Measurements from ENCODE around the gene HMGCLL1. TPM values are rescaled to one million over a fixed set of nuclear protein-coding genes. Genes with fewer than 3 reads are reported as not detected.

Gene HMGCLL1
- total RNA-seq, 4 donors from 2014 or later, result 0.25 to 0.58 TPM; not detected in 2

DNA sequence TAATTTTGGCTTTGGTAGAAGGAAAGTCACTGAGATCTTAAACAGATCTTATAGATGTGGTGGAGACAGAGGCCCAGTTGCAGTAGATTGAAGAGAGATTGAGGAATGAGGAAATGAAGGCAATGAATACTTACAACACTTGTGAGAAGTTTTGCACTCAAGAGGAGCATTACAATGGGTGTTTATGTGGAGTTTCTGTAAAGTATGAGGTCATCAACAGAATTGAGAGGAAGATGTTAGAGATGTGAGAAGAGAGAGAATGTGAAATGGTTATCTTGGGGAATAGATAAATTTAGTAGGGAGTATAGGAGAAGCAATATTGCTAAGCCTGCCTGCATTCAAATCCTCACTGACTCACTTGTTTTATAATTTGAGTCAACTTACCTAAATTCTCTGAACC is 168.3 kb downstream of the HMGCLL1 start:
- TF ChIP-seq POLR2A (IDR thresholded peaks at IDR 0.05), result no peak
- no peak for TF ChIP-seq CTCF (IDR thresholded peaks at IDR 0.05)
- H3K4me3 ChIP-seq (ENCODE audit: low read depth, poor library complexity, severe bottlenecking), result no peak overlapping the region
- intact Hi-C loops (cut with DNase I; ENCODE audit: low total_unique reads), result loop anchor here (5.0 kb wide), 1 partner anchor 1628 kb away; no protein-coding TSS in a partner anchor
- DNase-seq (ENCODE audit: low spot score in 2 of 2), result no peak

GRCh38 chr6:55405474-55406235 is 173.3 kb downstream of the HMGCLL1 start:
- no peak for TF ChIP-seq POLR2A (IDR thresholded peaks at IDR 0.05)
- no peak for TF ChIP-seq CTCF (IDR thresholded peaks at IDR 0.05)
- WGBS, 2 donors, result 59% methylated on average over 7 of the region's 7 CpGs
- intact Hi-C loops (cut with DNase I; ENCODE audit: low total_unique reads), result no loop called here
- H3K4me3 ChIP-seq (ENCODE audit: low read depth, poor library complexity, severe bottlenecking), result no peak overlapping the region
- no peak for DNase-seq (ENCODE audit: low spot score in 2 of 2)

DNA sequence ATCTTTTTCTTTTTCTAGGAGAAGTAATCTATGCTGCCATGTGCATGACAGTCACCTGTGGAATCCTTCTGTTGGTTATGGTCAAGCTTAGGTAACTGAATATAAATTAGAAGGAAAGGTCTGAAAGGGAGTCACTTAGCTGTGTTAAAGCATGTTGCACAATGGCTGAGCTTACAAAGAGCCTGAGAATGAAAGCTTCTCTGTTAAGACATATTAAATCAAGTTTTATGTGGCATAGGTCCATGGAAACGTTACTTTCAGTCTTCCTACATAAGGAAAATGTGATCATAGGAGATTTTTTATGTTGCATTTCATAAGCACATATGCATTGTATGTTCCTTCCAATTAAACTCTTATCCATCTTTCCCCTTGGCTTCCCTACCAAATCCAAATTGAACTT is 179.6 kb downstream of the HMGCLL1 start:
- no peak for TF ChIP-seq POLR2A (IDR thresholded peaks at IDR 0.05)
- no peak for TF ChIP-seq CTCF (IDR thresholded peaks at IDR 0.05)
- WGBS, 2 donors, result 16 to 18% methylated on average over 1 of the region's 1 CpG
- DNase-seq (ENCODE audit: low spot score in 2 of 2), result no peak
- intact Hi-C loops (cut with DNase I; ENCODE audit: low total_unique reads), result no loop called here
- H3K4me3 ChIP-seq (ENCODE audit: low read depth, poor library complexity, severe bottlenecking), result no peak overlapping the region

DNA sequence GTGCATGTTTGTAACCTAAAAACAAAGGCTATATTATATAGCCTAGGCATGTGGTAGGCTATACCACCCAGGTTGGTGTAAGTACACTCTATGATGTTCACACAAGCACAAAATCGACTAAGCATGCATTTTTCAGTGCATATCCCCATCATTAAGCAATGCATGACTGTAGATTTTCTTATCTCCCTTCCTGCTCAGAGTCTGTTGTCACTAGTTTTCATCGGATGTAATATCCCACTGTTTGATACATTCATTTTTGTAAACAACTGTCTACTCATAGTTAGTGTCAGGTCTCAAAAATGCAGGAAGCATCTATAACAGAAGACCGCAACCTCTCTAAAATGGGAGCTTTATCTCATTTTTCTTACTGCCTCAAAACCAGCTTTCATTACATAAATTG is 181.0 kb downstream of the HMGCLL1 start:
- intact Hi-C loops (cut with DNase I; ENCODE audit: low total_unique reads), result no loop called here
- DNase-seq (ENCODE audit: low spot score in 2 of 2), result no peak
- WGBS, 2 donors, result 80 to 84% methylated on average over 3 of the region's 3 CpGs
- H3K4me3 ChIP-seq (ENCODE audit: low read depth, poor library complexity, severe bottlenecking), result no peak overlapping the region
- no peak for TF ChIP-seq CTCF (IDR thresholded peaks at IDR 0.05)

GRCh38 chr6:55395871-55396270 is 183.1 kb downstream of the HMGCLL1 start:
- no peak for TF ChIP-seq POLR2A (IDR thresholded peaks at IDR 0.05)
- no peak for TF ChIP-seq CTCF (IDR thresholded peaks at IDR 0.05)

DNA sequence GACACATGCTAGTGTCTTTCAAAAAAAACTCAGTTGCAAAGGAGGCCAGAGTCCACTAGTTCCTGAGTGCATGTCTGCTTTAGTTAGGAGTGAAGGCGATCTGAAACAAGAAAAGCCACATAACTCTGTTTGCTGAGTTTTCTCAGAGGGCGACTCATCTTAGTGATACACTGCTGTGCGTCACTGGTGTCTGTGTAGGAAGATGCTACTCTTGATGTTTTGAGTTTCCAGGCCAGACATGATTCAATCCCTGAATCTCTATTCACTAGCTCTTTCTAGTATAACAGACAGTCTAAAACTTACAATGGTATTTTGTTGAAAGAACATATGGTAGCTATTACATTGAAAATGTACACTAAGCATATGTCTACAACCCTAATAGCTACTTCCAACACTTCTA is 190.8 kb downstream of the HMGCLL1 start:
- intact Hi-C loops (cut with DNase I; ENCODE audit: low total_unique reads), result no loop called here
- TF ChIP-seq POLR2A (IDR thresholded peaks at IDR 0.05) (no peak), CTCF (IDR thresholded peaks at IDR 0.05) (no peak)
- no peak for DNase-seq (ENCODE audit: low spot score in 2 of 2)
- WGBS, 2 donors, result 76 to 77% methylated on average over 3 of the region's 3 CpGs
- H3K4me3 ChIP-seq (ENCODE audit: low read depth, poor library complexity, severe bottlenecking), result no peak overlapping the region

More at GRCh38 chr6:55395871-55396270, 183.1 kb downstream of the HMGCLL1 start:
- intact Hi-C loops (cut with DNase I; ENCODE audit: low total_unique reads), result no loop called here
- no peak for DNase-seq (ENCODE audit: low spot score in 2 of 2)
- 57 to 65% methylated on average over 3 of the region's 3 CpGs for WGBS, 2 donors
- H3K4me3 ChIP-seq (ENCODE audit: low read depth, poor library complexity, severe bottlenecking), result no peak overlapping the region

Data from lower leg skin (tissue), 4 donors.